HG03432 (cell line): ENCODE measurements around the gene PLBD2.

Experiments
- ATAC-seq: cut with Tn5 transposase; IDR thresholded peaks from one replicate; pipeline ENCODE4 v1.9.1; 2021; ENCODE audit warnings: mild to moderate bottlenecking, moderate library complexity; ENCODE audit not compliant: unreplicated experiment

The PLBD2 gene

GRCh38 chr12:113392520-113392919 is 34.1 kb downstream of the PLBD2 start:
- ATAC-seq = no peak

DNA sequence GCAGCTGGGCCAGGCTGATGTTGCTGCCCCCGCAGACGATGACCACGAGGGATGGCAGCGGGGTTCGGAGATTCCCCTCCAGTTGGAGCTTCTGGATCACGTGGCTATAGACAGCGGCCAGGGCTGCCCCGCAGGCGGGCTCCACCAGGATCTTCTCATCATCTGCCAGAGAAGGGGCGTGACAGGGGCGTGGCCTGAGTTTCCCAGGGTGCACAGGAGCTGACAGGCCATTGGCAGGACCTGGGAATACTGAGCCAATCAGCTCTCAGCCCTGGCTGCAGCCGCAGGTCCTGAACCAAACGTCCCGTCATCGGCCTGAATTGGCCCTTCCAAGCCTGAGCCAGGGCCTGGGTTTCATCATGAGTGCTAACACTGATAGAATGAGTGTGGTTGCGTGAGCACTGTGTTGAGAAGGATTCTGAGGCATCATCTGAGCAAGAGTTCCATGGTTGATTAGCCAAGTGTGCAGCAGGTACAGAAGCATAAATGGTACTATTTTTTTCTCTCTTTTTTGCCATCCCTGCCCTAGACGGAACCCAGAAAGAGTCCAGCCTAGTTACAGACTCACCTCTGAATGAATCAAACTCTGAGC is 34.7 kb downstream of the PLBD2 start:
- no peak for ATAC-seq

GRCh38 chr12:113393749-113394148 is 35.4 kb downstream of the PLBD2 start:
- ATAC-seq = no peak

GRCh38 chr12:113395119-113395518 is 36.7 kb downstream of the PLBD2 start:
- ATAC-seq = no peak

- no peak for ATAC-seq
Observed at GRCh38 chr12:113396200-113396599, 37.8 kb downstream of the PLBD2 start.

- ATAC-seq = no peak
Observed at GRCh38 chr12:113396828-113397496, 38.6 kb downstream of the PLBD2 start.

- no peak for ATAC-seq
Observed at GRCh38 chr12:113397497-113398197, 39.3 kb downstream of the PLBD2 start.

DNA sequence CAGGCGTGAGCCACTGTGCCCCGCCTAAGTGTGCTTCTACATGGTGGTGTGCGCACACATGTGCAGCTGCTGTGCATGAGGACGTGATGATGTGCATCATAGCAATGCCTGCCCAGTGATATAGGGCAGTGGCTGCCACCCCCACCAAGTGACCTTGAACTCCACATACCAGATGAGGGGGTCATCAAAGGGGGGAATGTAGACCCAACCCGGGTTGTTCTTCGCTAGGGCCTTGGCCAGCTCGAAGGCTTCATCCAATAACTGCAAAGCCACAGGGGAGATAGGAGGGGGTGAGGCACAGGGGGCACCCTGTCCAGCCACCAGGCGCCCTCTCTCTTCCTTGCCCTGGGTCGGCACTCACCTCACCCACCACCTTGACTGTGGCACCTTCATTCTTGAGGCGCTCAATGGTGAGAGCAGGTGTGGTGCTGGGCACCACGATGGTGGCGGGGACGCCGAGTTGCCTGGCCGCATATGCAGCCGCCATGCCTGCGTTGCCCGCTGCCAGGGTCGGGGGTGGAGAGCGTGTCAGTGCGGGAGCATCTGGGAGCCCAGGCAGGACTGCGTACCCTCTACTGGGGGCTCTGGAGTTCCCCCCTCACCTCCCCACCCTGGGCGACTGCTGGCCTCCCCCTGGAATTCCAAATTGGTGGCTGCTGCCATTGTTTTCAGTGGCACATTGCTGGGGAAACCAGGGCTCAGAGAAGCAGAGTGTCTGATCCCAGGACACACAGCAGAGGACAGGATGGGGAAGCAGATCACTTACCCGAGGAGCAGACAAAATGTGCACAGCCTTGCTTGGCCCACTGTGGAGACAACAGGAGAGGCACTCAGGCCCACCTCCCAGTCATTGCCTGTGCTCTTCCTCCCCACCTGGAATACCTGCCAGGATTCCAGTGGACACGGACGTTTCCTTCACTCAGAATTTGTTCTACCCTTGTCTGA is 40.2 kb downstream of the PLBD2 start:
- no peak for ATAC-seq

- ATAC-seq = no peak
Observed at GRCh38 chr12:113399490-113399889, 41.1 kb downstream of the PLBD2 start.

DNA sequence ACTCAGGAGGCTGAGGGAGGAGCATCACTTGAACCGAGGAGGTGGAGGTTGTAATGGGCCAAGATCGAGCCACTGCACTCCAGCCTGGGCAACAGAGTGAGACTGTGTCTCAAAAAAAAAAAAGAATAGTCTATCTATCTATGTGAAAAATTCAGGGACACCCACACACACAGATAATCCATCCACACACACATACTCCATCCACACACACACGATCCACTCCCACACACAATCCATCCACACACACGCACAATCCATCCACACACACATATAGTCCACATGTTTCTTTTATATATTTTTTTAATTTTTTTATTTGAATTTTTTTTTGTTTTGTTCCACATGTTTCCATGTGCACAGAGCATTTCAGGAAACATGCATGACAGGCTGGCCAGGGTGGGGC is 42.0 kb downstream of the PLBD2 start:
- ATAC-seq = no peak

DNA sequence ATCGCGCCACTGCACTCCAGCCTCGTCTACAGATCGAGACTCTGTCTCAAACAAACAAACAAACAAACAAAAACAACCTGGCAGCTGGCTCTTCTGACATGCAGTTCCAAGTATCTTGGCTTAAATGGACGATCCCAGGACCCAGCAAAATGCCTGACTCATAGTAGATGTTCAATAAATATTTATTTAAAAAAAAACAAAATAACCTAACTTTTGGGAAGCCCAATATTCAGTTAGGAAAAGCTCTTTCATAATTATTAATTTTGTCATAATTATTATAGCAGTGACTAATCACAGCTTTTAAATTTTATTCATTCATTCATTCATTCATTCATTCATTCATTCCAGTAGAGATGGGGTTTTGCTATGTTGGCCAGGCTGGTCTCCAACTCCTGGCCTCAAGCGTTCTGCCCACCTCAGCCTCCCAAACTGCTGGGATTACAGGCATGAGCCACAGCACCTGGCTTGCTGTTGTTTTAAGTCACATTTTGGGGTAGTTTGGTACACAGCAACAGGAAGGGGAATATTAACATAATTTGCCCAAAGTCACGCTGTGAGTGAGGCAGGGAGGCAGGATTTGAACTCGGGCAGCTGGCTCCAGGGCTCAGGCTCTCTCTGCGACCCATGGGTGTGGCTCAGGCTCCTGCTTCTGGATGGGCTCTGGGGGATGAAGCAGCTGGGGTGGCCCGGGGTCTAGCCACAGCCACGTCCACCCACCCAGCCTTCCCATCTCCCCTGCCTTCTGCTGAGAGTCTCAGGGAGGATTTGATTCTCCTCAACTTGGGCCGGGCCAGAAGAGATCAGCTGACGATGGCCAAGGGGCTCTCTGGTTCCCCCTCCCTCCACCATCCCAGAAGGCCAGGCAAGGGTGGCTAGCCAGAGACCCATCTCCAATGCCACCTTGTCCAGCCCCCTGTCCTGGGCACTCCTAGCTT is 42.9 kb downstream of the PLBD2 start:
- ATAC-seq = no peak

DNA sequence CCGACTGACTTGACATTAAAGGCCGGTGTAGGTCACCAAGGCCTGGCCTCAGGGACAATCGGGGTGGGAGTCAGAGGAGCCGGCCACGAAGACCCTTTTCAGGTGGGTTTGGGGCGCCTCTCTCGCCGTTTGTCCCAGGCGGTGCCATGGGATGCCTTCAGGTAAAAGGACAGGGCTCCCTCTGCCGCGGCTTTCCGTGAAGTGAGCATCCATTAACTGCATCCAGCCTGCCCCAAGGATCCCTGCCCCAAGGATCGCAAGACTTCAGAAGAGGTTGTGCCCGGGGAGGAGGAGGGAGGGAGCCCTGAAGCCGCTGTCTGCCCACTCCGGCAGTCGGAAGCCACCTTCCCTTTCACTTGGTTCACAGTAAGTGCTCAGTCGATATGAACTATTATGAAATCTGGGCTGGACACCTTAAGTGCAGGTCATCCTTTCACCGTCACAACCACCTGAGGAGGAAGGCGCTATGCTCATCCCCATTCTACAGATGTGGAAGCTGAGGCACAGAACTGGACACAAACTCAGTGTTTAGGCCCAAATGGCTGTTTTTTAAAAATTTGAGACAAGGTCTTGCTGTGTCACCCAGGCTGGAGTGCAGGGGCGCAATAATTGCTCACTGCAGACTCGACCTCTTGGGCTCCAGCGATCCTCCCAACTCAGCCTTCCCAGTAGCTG is 44.3 kb downstream of the PLBD2 start:
- ATAC-seq = no peak

DNA sequence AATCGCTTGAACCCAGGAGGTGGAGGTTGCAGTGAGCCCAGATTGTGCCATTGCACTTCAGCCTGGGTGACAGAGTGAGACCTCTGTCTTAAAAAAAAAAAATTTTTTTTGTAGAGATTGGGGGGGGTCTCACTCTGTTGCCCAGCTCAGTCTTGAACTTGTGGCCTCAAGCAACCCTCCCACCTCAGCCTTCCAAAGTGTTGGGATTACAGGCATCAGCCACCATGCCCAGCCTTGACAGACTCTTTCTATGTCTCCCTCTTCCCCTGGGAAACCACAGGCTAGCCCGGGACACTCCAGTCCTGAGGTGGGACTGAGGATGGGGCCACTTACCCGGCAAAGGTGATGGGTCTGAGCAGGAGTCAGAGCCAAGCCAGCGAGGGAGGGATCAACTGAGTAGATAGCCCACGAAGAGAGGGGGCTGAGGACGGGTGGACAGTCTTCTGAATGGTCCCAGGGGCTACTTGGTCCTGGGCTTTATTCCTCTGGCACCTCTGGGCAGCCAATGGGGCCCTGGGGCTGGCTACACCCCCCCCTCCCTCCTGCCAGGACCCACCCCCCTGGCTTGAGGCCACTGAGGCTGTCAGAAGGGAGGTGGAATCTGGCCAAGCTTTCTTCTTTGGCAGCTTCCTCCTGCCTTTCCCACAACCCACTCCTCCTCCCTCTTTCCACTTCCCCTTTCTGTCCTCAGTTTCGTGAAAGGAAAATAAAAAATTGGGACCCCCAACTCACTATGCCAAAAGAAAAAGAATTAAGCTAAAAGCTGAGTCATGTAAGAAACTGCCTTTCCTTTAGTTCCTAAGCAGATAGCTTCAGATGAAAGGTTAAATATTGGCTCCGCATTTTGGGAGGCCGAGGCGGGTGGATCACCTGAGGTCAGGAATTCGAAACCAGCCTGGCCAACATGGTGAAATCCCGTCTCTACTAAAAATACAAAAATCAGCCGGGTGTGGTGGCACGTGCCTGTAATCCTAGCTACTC is 45.3 kb downstream of the PLBD2 start, which contains the start of gene SDS:
SDS (minus strand) TSS at position 453 of the 981 bp plus-strand sequence. CDS start 4,179 bp downstream, outside the sequence.
- no peak for ATAC-seq

- ATAC-seq = no peak
Observed at GRCh38 chr12:113405694-113406093, 47.3 kb downstream of the PLBD2 start.

GRCh38 chr12:113407931-113408600 is 49.7 kb downstream of the PLBD2 start:
- no peak for ATAC-seq

DNA sequence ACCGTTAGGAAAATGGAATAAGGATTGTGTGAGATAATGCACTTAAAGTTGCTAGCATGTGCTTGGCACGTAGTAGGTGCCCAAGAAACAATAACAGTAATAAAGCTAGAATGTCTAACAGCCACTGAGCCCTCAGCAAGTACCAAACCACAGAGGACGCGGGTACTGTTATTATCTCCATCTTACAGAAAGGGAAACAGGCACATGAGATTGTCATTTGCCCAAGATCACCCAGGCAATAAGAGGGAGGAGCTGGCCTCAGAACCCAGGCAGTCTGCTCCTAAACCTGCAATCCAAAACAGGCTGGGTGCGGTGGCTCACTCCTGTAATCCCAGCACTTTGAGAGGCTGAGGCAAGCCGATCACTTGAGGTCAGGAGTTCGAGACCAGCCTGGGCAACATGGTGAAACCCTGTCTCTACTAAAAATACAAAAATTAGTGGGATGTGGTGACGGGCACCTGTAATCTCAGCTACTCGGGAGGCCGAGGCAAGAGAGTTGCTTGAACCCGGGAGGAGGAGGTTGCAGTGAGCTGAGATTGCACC is 50.4 kb downstream of the PLBD2 start:
- ATAC-seq = no peak

DNA sequence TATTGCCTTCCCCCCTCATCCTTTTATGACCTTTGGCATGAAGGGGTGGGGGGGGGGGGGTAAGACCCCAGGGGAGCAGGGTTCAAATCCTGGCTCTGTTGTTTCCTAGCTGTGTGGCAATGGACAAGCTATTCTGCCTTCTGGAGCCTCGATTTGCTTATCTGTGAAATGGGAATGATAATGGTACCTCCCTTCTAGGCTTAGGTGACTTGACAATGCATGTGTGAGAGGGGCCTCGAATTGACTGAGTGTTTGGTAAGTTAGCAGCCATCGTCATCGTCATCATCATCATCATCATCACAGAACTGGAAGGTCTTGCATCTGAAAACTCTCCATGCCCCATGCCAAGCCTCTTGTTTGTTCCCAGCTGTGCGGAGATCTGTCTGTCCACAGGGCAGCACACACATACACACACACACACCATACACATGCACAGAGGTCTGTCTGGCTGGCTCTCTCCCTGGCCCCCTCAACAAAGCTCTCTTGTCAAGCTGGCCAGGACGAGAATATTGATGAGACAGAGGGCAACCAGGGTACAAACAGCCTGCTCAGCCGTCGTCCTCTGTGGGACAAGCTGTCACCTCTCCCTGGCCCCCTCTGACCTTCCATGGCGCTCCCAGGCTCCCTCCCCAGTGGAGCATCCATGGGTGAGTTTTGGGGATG is 51.2 kb downstream of the PLBD2 start:
- no peak for ATAC-seq
